ACC112 (cell line): ENCODE results near the gene GDF15.

Experiments
- H2AFZ ChIP-seq: fragments of 200-600 bp; sonication (generic); one replicate; pipeline ENCODE4 v1.6.0; 2017; ENCODE audit warnings: antibody characterized with exemption, low read length; ENCODE audit not compliant: unreplicated experiment
- H3K27ac ChIP-seq: fragments of 200-600 bp; sonication (generic); 2 replicates; pipeline ENCODE4 v1.5.1; 2014; ENCODE audit warnings: low read depth, mild to moderate bottlenecking, antibody characterized with exemption, low read length, moderate library complexity
- H3K27me3 ChIP-seq: fragments of 200-600 bp; sonication (generic); 2 replicates; pipeline ENCODE4 v1.6.1; 2014; ENCODE audit warnings: mild to moderate bottlenecking, antibody characterized with exemption, low read length, moderate library complexity, mixed read lengths; ENCODE audit not compliant: insufficient read depth
- H3K36me3 ChIP-seq: fragments of 200-600 bp; sonication (generic); 2 replicates; pipeline ENCODE4 v1.6.1; 2016; ENCODE audit warnings: mild to moderate bottlenecking, antibody characterized with exemption, low read length, moderate library complexity, mixed read lengths; ENCODE audit not compliant: insufficient read depth
- H3K4me1 ChIP-seq: fragments of 200-600 bp; sonication (generic); one replicate; pipeline ENCODE4 v1.6.1; 2016; ENCODE audit warnings: low read length, mixed read lengths; ENCODE audit not compliant: insufficient read depth, unreplicated experiment, control insufficient read depth
- H3K4me3 ChIP-seq: fragments of 200-600 bp; sonication (generic); 2 replicates; pipeline ENCODE4 v1.5.1; 2014; ENCODE audit warnings: mild to moderate bottlenecking, low read depth, low read length
- H3K79me2 ChIP-seq: fragments of 200-600 bp; sonication (generic); one replicate; pipeline ENCODE4 v1.6.0; 2016; ENCODE audit warnings: low read length; ENCODE audit not compliant: control insufficient read depth, unreplicated experiment, insufficient read depth

Gene GDF15

DNA sequence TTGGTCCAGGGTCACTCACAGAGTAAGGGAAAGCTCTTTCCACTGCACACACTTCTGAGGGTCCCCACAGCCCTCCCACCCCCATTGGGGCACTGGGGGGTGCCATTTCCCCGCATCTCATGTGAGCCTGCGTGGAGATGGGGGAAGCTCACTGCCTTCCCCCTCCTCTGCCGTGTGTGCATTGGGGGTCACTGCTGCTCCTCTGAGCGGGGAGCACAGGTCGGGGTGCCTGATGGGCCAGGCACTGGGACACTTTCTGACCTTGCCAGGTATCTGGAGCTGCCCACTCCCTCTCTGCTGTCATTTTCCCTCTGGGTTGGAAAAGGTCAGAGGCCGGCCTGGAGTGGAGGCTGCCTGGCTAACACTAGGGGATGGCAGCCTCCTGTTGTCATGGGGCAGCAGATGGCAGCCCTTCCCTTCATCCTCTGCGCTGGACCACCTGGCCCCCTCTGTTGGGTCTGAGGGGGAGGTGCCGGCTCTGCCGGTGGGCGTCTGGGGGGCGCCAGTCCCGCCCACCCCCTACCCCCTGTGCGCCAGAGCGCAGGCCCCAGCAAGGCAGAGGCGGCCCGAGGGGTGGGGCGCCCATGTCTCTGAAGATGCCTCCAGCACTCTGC, 42.3 kb downstream of the GDF15 start:
- peaks cover 12% of the 10 kb centered on the region for H3K4me1 ChIP-seq
- H3K36me3 ChIP-seq, result no peaks in the 10 kb centered on the region
- no peak overlapping the region for H3K27ac ChIP-seq
- no peaks in the 10 kb centered on the region for H3K27me3 ChIP-seq
- H2AFZ ChIP-seq, result no peak overlapping the region
- no peak overlapping the region for H3K4me3 ChIP-seq
- H3K79me2 ChIP-seq, result peaks cover 6% of the 10 kb centered on the region

DNA sequence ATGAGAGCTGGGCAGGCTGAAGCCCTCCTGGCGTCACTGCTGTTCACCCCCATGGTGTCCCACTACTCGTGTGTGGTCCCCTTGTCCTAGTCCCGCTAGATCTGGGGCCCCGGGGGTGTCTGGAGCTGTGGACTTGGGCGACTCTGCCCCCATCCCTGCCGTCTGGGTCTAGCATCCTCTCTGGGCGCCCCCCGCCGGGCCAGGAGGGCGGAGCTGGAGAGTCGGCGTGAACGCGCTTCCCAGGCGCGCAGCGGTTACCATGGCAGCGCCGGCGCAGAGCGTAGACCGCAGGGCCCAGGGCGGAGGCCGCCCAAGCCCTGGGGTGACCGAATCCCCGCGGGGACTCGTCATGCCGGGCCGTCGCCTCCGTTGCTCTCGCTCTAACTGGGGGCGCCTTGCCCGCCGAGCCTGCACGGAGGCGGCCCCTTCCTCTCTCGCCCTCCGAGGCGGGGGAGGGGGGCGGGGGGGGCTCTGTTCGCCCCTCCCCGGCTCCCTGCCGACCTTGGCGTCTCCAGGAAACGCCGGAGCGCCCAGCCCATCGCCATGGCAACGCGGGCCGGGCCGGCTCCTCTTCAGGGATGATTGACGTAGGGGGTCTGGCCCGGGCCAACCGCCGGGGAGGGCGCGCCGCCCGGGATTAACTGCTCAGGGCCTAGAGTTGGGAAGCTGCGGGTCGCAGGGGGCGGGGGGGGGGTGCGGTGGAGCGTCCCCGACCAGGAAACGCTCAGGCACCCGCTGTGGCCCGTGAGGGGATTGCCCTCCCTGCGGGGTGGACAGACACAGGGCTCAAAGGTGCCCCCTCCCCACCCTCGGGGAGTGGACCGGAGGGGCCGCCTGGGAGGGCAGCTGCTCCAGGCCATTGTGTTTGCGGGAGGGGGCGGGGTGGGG, 43.1 kb downstream of the GDF15 start:
- no peak overlapping the region for H2AFZ ChIP-seq
- H3K27me3 ChIP-seq, result no peaks in the 10 kb centered on the region
- H3K79me2 ChIP-seq, result peaks cover 3% of the 10 kb centered on the region
- peaks cover 12% of the 10 kb centered on the region for H3K4me1 ChIP-seq
- no peaks in the 10 kb centered on the region for H3K36me3 ChIP-seq
- no peak overlapping the region for H3K4me3 ChIP-seq
- no peak overlapping the region for H3K27ac ChIP-seq

DNA sequence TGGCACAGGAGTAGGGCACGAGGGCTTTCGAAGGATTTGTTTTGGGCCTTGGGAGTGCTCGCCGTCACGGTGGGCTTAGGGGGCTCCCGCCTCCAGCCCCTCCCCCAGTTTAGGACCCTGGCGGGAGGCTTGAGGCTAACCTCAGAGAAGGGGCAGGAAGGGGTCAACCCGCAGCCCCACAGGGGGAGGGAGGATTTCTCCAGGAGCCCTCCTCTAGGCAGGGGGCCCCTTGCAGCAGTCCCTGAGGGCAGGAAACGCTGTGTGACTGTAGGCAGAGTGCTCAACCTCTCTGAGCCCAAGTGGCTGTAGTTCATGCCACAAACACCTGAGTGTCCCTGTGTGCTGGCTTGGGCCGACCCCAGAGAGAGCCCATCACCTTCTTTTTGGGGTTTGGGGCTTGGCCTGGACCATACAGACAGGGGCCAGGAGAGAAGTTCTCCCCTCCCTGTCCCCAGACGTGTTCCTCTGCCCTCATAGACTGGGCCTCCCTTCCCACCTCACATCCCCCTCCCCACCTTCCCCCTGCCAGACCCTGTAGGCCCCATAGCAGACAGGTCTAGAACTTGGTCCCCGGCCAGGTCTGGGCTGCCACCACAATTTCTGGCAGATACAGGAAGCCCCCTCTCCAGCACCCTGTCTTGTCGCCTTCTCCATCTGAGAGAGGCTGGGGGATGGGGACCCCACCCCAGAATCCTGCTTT, 43.9 kb downstream of the GDF15 start:
- no peak overlapping the region for H3K27ac ChIP-seq
- H3K36me3 ChIP-seq, result no peaks in the 10 kb centered on the region
- no peak overlapping the region for H3K4me3 ChIP-seq
- H3K79me2 ChIP-seq, result no peaks in the 10 kb centered on the region
- no peaks in the 10 kb centered on the region for H3K27me3 ChIP-seq
- H2AFZ ChIP-seq, result no peak overlapping the region
- peaks cover 12% of the 10 kb centered on the region for H3K4me1 ChIP-seq

DNA sequence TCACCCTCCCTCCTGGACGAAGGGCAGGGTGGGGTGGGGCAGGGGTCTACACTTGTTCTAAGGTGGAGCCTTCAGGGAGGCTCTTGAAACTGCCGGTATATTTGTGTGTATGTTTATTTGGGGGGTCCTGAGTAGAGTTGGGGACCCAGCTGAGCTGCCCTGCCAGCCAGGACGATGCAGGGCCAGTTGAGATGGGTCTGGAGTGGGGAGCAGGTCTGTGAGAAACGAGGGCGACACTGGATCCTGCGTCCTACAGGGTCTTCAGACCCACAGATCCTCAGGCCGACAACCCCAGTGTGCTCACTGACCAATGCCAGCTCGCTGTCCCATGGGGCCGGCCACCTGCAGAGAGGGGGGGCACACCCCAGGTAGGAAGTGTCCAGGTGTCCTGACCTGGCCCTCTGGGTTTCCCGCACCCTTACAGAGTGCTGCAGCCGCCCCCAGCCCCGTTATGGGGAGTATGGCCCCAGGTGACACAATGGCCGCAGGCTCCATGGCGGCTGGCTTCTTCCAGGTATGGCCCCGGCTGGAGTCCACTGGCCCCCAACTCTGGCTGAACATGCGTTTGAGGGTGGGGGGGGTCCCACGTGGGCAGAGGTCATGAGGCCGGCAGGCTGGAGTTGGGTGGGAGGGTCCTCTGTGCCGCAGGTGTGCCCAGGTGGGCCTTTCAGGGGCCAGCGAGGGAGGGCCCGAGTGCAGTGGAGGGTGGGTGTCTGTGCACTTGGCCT, 44.6 kb downstream of the GDF15 start:
- Histone ChIP-seq H3K27ac (no peak overlapping the region), H3K36me3 (no peaks in the 10 kb centered on the region), H2AFZ (no peak overlapping the region), H3K4me3 (no peak overlapping the region), H3K79me2 (no peaks in the 10 kb centered on the region), H3K4me1 (peaks cover 12% of the 10 kb centered on the region), H3K27me3 (no peaks in the 10 kb centered on the region)

DNA sequence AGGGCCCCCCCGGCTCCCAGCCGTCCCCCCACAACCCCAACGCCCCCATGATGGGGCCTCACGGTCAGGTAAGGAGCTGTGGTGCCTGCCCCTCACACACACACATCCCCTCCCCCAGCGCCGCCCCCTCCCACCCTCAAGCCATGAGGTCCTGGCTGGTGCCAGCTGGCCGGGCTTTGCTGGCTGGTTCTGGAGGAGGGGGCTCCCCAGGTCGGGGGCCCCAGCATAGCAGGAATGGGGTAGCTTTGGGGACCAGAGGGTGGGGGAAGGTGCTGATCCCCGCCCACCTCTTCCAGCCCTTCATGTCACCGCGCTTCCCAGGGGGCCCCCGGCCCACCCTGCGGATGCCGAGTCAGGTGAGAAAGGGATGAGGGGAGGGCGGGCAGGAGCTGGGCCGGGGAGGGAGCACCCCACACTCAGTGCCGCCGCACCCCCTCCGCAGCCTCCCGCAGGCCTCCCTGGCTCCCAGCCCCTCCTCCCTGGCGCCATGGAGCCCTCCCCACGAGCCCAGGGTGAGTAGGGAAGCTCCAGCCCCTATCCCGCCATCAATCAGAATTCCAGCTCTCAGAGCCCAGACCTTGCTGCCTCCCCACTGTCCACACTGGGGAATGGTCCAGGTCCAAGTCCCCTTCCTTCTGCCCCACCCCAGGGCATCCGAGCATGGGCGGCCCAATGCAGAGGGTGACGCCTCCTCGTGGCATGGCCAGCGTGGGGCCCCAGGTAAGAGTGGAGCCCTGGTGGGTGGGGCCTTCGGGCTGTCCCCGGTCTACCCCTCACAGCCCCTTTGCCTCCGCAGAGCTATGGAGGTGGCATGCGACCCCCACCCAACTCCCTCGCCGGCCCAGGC, 45.6 kb downstream of the GDF15 start:
- Histone ChIP-seq H3K4me3 (no peak overlapping the region), H3K79me2 (no peaks in the 10 kb centered on the region), H3K27ac (no peak overlapping the region), H3K27me3 (no peaks in the 10 kb centered on the region), H3K36me3 (no peaks in the 10 kb centered on the region), H2AFZ (no peak overlapping the region), H3K4me1 (peaks cover 3% of the 10 kb centered on the region)

DNA sequence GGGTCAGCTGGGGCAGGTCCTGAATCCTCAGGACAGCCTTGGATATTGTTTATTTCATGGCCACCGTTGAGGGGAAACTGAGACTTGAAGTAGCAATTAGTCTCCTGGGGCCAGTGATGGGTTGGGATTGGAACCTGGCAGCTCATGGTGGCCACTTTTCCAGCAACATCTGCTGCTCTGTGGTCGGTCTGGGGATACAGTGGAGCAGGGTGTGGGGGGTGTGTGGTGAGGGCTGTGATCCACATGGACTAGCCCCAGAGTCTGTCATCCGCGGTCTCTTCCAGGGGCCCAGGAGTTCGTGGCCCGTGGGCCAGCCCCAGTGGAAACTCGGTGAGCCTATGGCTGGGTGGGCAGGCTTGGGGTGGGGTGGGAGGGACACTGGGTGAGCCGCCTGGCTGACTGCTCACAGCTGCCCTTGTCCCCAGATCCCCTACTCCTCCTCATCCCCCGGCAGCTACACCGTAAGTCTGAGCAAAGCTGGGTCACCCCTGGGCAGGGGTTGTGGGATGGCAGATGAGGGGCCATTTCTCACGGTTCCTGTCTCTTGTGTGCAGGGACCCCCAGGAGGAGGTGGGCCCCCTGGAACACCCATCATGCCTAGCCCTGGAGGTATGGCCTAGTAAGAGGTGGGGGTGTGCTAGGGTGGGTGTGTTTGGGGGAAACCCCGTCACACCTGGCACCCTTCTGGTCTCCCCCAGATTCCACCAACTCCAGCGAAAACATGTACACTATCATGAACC, 46.5 kb downstream of the GDF15 start:
- H2AFZ ChIP-seq, result no peak overlapping the region
- no peak overlapping the region for H3K27ac ChIP-seq
- H3K4me3 ChIP-seq, result no peak overlapping the region
- no peaks in the 10 kb centered on the region for H3K79me2 ChIP-seq
- H3K4me1 ChIP-seq, result no peaks in the 10 kb centered on the region
- H3K36me3 ChIP-seq, result no peaks in the 10 kb centered on the region
- no peaks in the 10 kb centered on the region for H3K27me3 ChIP-seq

DNA sequence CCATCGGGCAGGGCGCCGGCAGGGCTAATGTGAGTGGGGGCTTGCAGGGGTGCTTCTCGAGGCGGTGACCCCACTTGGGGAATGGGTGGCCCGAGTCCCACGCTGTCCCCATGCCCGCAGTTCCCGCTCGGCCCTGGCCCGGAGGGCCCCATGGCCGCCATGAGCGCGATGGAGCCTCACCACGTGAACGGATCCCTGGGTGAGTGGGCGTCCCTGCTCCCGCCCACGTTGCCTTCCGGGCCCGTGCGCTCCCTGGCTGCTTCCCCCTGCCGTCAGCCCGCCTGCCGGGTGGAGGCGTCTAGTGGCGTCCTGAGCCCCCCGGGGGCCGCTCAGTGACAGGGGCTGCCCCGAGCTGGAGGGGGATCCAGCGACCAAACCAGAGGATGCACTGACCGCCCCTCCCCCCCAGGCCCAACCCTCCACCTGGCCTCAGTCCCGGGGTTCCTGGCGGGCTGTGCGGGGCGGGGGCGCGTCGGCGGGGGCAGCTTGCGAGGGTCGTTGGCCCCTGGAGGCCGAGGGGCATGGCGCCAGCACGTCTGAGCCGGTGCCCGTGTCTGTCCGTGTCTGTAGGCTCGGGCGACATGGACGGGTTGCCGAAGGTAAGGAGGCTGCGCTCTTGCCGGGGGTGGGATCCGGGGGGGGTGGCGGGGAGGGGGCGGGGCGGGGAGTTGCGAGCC, 47.2 kb downstream of the GDF15 start:
- Histone ChIP-seq H3K4me1 (no peaks in the 10 kb centered on the region), H3K36me3 (no peaks in the 10 kb centered on the region), H2AFZ (no peak overlapping the region), H3K79me2 (no peaks in the 10 kb centered on the region), H3K27ac (no peak overlapping the region), H3K4me3 (no peak overlapping the region), H3K27me3 (no peaks in the 10 kb centered on the region)

DNA sequence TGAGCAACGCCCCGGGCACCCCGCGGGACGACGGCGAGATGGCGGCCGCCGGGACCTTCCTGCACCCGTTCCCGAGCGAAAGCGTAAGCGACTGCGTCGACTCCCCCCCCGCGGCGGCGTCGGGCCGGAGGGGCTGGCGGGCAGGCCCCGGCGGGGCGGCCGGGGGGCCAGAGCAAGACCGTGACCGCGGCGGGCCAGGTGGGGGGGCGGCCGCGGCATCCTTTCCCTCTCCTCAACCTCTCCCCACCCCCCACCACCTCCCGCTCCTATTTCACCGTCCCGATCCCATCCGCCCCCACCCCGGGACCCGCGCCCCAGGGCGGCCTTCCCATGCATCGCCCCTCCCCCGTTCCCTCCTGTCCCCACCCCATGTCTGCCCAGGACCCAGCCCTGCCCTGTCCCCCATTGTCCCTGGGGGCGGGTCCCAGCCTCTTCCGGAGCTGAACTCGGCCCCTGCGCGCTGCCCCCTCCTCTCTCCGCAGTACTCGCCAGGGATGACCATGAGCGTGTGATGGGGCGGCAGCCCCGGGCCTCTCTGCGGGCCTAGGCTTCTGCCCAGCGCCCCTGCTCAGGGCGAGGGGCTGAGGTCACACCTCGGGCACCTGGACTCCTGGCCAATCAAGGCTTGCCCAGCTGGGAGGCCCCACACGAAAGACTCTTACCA, 47.9 kb downstream of the GDF15 start:
- no peaks in the 10 kb centered on the region for H3K79me2 ChIP-seq
- no peak overlapping the region for H3K4me3 ChIP-seq
- no peak overlapping the region for H2AFZ ChIP-seq
- no peaks in the 10 kb centered on the region for H3K27me3 ChIP-seq
- H3K4me1 ChIP-seq, result no peaks in the 10 kb centered on the region
- H3K36me3 ChIP-seq, result no peaks in the 10 kb centered on the region
- H3K27ac ChIP-seq, result no peak overlapping the region
